ENCODE results near the gene PEX26. TPM values are rescaled to one million over a fixed set of nuclear protein-coding genes. Genes with fewer than 3 reads are reported as not detected.
A peak's percentile ranks its signal among the peaks of the same experiment; 100 is the strongest.
"Not testable (repeated sequence)": the region's sequence is repeated elsewhere in the genome, so short reads cannot be mapped to it uniquely, and the experiment has no call there.

PEX26 gene
- polyA plus RNA-seq, 4 donors, result 19.3 to 35.6 (median 29.8) TPM

DNA sequence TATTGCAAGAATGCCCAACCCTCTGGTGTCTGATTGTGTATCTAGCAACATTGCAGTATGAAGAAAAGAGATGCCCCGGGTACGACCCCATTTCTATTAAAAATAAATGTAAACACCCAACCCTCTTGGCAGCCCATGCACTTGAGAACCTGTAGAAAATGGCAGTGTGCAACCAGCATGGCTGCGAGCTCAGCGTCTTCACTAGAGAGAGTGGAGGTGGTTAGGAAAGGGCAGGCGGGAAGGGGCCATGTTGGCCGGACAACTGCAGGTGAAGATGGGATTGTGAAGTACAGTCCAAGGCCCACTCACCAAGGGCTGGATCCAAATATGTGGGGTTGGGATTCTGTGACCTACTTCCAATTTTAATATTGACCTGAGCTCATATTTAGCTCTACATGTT is 15.9 kb downstream of the PEX26 start:
- DNase-seq (ENCODE audit: low read depth in 4 of 4, low spot score in 3 of 4), result no peak

DNA sequence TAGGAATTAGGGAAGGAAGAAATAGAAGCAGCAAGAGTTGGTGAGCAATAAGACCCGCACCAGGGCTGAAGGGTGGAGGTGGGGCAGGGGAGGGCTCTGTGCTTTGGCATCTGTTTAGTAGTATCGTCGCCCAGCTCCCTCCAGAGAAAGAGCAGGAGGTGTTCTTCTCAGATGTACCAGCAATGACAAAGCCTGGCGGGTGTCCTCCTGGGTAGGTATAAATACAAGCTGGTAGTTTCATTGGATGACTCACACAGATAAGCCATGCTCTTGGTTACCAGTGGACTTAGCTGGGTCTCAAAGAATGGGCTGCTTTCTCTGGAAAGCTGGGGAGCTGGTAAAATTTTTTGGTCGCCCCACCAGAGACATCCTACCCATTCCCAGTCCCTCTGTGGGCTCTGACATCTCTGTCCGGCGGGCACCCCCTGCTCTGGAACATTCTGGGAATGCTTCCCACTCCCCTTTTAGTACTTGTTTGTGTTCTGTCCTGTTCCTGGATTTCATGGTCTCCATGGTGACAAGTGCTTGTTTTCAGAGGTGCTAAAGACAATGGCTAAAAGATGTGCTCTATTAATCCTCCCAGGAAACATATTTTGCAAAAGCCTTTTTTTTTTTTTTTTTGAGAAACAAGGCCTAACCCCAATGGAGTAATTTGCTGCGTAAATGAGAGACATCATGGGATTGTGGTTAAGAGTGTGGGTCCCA is 17.5 kb downstream of the PEX26 start:
- no peak for DNase-seq (ENCODE audit: low read depth in 4 of 4, low spot score in 3 of 4)

DNA sequence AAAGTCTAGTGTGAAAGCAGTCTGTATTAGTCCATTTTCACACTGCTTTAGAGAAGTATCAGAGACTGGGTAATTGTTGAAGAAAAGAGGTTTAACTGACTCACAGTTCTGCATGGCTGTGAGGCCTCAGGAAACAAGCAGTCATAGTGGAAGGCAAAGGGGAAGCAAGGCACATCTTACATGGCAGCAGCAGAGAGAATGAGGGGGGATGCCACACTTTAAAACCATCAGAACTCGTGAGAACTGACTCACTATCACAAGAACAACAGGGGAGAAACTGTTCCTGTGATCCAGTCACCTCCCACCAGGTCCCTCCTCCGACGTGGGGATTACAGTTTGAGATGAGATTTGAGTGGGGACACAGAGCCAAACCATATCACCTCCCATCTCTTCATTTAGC is 19.0 kb downstream of the PEX26 start:
- DNase-seq (ENCODE audit: low read depth in 4 of 4, low spot score in 3 of 4), result no peak

DNA sequence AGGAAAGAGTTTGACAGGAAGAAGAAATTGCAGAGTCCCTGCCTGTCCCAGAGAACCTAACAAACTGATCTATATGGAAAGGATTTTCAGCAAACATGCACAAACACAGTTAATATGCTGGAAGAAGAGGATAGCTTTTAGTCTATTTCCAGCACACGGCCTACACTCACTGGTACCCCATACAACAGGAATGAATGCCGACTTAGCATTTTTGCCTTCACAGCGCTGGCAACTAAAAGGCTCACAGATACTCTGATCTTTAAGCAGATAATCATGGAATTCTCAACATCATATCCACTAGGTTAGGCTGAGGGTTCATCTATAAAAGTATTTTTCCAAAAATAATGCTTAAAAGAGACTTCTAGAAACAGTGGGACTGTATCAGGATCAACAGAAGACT is 23.0 kb downstream of the PEX26 start:
- no peak for DNase-seq (ENCODE audit: low read depth in 4 of 4, low spot score in 3 of 4)

DNA sequence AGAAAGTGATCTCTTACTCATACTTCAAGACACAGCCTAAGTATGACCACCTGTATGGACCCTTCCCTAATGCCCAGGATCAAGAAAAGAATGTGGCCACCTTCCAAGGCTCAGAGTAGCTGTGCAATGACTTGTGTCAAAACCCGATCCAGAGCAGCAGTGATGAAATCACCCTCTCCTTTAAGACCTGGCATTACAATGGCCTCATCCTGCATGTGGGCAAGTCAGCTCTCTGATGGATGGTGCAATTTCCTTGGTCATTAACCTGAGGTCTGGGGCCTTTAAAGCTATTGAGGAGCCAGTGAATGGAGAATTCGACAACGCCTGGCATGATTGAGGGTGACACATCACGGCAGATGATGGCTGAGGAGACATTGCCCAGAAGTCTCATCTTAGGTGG is 23.7 kb downstream of the PEX26 start:
- DNase-seq (ENCODE audit: low read depth in 4 of 4, low spot score in 3 of 4), result no peak

DNA sequence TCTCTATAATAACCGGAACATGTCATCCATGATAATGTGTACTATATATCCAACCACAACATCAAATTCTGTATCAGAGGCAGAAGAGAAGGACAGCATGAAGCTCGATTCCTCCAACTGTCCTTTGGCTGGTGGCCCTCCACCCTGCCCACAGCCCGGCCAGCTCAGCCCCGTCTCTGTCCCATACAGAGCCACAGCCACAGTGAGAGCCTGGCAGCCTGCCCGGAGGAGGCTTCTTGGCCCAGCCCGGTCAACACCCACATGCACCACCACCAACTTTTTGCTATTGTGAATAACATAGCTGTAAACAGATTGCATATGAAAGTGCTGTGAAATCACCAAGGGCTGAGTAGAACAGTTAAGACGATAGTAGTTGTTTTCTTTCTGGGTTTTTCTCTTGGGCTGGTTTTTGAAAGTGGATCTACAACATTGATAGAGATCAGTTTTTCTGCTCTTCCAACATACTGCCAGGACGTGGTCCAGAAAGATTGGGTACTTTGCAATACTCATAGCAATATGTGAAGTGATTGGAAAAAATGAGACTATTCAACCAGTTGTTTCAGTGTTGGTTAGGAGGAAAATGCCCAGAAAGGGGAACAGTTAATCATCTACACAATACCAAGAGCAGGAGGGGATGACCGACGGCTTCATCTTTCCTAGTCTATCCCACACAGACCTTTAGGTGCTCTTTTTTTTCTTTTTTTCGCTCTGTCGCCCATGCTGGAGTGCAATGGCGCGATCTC is 25.9 kb downstream of the PEX26 start:
- no peak for DNase-seq (ENCODE audit: low read depth in 4 of 4, low spot score in 3 of 4)

DNA sequence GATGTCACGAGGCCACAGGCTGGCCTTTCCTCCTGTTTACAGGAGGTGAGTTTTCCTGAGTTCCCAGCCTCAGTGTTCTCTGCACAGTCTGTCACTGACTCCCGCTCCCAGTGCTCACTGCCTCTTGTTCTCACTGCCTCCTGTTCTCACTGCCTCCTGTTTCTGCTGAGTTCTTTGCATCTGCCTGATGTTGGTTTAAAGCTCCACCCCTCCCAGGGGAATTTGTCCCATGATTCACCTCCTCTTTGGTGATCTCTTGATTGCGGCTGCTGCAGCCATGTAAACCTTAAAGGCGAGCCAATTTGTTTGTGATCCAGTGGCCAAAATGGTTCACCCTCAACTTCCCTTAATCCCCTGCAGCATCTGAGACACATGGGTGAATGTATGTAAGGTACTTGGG is 26.8 kb downstream of the PEX26 start:
- DNase-seq (ENCODE audit: low read depth in 4 of 4, low spot score in 3 of 4), result no peak

DNA sequence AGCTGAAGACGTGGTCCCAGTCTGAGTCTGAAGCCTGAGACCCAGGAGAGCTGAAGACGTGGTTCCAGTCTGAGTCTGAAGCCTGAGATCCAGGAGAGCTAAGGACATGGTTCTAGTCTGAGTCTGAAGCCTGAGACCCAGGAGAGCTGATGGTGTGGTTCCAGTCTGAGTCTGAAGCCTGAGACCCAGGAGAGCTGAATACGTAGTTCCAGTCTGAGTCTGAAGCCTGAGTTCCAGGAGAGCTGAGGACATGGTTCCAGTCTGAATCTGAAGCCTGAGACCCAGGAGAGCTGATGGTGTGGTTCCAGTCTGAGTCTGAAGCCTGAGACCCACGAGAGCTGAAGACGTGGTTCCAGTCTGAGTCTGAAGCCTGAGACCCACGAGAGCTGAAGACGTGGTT is 28.2 kb downstream of the PEX26 start:
- DNase-seq (ENCODE audit: low read depth in 4 of 4, low spot score in 3 of 4), result not testable (repeated sequence)

DNA sequence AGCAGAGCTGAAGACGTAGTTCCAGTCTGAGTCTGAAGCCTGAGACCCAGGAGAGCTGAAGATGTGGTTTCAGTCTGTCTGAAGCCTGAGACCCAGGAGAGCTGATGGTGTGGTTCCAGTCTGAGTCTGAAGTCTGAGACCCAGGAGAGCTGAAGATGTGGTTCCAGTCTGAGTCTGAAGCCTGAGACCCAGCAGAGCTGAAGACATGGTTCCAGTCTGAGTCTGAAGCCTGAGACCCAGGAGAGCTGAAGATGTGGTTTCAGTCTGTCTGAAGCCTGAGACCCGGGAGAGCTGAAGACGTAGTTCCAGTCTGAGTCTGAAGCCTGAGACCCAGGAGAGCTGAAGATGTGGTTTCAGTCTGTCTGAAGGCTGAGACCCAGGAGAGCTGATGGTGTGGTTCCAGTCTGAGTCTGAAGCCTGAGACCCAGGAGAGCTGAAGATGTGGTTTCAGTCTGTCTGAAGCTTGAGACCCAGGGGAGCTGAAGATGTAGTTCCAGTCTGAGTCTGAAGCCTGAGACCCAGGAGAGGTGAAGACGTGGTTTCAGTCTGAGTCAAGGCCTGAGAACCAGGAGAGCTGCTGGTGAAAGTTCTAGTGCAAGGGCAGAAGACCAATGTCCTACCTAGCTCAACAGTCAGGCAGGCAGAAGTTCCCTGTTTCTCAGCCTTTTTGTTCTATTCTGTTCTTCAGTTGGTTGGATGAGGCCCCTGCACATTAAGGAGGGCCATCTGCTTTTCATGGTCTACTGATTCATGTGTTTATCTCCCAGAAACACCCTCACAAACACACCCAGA is 29.0 kb downstream of the PEX26 start:
- DNase-seq (ENCODE audit: low read depth in 4 of 4, low spot score in 3 of 4), result not testable (repeated sequence)

DNA sequence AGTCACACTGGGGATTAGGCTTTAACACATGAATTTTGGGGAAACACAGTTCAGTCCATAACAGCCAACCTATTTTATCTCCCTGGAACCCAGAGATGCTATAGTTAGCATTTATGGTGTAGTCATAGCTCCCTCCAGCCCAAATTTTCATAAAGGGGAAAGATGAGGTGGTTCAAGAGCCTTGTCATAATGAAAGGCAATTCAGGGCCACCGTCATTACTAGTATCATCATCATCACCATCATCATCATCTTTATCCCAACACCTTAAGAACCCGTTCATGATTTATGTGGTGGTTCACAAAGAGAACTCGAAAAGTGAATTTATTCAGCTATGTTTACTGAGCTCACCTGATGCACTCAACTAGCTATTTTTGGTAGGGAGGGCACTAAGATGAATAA is 30.4 kb downstream of the PEX26 start:
- no peak for DNase-seq (ENCODE audit: low read depth in 4 of 4, low spot score in 3 of 4)

DNA sequence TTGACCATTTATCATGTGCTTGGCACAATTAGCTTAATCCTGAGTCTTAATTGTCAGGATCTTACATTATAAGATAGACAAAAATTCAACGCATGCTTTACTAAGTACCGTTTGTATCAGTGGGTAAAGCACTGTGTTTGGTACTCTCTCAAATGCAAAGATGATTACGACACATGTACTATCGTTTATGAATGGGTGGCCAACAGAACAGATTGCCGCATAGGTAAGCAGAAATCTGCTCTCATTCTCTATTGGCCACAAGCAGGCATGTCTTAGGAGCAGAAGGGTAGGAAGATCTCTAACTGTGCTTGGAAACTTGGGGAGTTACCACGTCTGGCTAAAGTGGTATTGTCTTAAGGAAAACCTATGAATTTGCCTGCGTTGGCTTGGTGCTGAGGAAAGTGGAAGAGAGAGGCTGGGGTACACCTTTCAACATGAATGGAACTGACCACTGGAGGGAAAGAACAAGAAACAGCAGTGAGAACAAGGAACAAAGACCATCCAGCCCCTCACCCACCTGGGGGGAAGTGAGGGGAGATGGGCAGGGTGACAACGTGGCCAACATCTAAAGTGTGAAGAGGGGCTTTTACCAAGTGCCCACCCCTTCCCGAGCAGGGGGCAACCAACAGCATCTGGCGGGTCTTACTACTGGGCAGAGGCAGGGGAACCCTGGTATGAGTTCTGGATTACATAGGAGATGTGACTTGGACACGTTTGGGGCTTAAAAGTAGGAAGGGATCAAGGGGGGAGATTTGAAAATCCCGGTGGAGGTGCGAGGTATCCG is 31.8 kb downstream of the PEX26 start:
- no peak for DNase-seq (ENCODE audit: low read depth in 4 of 4, low spot score in 3 of 4)

DNA sequence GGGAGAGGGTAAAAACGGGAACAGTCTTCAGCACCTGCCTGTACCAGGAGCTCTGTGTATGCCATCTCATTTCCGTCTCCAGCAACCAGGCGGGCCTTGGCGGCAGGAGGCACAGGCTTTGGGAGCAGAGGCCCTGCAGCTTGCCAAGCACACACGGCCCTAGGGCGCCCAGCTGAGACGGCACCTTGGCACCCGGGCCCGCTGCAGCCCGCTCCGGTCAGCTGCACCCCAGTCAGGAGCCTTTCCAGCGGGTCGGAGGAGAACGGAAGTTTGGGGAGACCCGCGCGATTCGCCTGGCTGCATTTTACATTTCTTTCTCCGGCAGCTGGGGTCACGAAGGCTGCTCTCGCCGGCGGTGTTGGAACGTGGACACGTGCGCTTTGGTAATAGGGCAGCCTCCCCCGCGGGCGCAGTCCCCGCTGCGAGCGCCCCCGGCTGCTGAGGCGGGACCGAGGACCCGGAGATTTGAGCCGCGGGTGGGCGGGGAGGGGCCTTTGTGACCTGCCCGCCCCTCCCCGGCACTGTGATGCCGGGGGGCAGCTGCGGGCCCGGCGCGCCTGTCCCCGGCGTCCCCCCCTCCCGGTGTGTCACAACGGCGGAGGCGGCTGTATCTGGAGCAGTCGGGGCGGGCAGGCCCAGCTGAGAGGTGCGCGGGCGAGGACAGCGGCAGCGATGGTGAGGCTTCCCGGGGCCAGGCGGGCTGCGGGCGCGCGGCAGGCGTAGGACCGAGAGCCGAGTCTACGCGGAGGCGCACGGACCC is 32.6 kb downstream of the PEX26 start, which contains the start of gene TUBA8:
TUBA8 (plus strand) TSS at position 616 of the 760 bp plus-strand sequence; CDS start at position 673, 57 bp downstream.
- DNase-seq (ENCODE audit: low read depth in 4 of 4, low spot score in 3 of 4), result peak; percentile 28 to 48 (median 32)

DNA sequence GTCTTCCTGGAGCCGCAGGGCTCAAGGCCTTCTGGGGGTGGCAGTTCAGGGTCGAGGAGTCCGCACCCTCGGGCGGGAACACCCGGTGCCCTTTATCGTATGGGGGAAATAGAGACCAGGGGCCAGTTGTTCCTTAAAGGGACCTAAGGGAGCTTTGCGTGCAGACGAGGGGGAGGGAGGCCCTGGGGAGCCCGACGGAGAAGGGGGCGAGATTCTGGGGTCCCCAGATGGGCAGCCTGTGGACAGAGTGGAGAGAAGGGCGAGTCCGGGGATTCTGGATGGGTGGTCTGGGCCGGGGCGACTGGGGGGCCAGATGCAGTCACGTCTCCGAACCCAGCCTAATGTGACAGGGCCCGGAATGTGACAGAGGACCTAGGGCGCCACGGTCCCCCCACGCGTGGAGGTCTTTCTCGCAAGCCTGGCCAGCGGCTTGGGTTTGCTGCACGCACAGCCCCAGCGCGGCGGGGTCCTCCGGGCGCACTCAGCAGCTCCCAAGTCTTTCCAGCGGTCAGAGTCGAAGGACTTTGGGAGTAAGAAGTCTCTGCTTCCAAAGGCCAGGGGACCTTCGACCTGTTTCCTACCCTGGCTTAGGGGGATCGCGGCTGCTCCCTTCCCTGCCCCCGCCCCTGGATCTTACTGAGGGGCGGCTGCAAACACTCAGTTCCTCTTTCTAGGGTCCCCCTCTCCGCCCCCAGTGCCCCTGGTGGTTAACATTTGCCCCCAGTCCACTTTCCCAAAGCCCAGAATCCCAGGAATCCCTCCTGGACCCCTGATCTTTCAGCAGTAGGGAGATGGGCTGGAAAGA is 33.4 kb downstream of the PEX26 start:
- DNase-seq (ENCODE audit: low read depth in 4 of 4, low spot score in 3 of 4), result no peak

DNA sequence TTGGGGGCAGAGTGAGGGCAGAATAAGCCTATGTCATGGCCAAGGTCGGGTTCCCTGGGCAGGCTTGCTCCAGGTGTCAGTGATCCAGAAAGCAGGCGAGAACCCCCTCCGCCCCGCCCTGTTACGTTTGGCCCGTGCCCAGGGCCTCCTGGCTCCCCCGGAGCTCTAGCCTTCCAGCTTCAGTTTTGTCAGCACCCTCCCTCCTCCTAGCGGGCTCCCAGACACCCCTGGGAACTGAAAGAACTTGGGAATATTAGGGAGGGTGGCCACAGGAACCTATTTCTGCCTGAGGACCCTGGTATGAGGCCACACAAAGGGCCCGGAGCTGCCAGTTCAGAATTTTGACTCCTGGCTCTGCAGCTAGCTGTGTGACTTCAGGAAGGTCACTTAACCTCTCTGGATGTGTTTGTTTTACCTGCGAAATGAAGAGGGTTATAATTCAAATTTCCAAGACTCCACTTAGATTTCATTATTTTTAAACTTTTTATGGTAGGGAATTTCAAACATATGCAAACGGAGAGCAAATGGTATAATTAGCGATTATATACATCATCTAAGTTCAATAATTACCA is 34.1 kb downstream of the PEX26 start:
- DNase-seq (ENCODE audit: low read depth in 4 of 4, low spot score in 3 of 4), result no peak

DNA sequence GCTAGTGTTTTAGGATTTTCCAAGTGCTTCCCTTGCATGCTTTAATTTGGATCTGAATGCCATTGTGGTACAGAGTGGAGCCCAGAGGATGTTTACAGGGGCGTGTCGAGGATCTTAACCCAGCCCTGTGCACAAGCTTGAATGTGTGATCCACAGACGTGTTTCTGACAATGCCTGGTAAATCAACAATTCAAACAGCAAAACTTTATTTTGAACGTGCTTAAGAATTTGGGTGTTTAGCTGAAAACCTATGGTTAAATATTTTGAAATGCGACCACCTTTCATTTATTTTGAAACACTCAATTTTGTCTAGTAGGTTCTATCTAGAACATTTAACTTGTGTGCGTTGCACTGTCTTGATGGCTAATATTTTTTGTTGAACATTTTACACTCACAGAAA is 34.6 kb downstream of the PEX26 start:
- DNase-seq (ENCODE audit: low read depth in 4 of 4, low spot score in 3 of 4), result no peak

DNA sequence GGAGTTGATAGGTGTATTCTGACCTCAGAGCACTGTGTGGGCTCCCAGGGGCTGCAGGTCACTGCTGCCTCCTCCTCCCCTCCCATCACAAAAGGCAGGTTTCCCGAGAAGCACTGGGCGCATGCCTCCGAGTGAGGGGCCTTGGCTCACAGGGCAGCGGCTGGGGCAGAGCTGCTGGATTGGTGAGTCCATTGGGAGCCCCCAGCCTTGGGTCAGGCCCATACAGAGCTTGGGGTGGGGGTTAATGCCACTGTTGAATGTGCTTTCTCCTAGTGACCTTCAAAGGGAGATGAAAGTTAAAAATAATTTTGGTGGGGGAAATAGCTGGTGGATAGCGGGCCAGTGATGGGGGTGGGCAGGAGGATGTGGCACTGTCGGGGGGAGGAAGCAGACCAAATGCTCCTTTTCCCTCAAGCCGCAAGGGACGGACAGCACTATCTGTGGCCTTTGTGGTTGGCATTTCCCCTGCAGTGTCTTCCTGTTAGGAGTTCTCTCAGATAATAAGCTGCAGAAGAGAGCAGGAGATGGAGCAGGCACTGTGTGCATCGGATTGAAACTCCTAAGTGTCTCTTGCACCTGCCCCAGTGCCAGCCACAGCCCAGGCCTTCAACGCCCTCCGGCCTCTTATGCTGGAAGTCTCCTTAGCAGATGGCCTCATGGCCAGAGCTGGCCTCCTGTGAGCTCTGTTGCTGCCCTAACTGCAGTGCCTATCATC is 36.0 kb downstream of the PEX26 start:
- no peak for DNase-seq (ENCODE audit: low read depth in 4 of 4, low spot score in 3 of 4)

DNA sequence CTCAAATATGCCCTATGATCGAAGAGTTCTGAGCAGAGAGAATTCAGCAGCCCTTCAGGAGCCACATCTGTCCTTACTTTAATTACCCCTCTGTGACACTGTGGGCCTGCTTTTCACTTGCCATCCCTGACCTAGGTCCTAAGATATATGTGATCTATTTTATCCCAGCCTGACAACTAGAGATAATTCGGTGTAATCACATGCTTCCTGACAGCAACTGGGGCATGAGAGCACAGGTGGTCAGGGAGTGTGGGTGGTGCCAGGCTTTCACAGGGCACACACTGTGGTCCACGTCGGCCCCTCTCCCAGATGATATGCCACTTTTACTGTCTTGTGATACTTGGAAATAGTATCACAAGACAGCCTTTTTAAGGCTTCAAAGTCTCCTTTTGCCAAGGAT is 36.7 kb downstream of the PEX26 start:
- DNase-seq (ENCODE audit: low read depth in 4 of 4, low spot score in 3 of 4), result no peak

Measured in left renal pelvis (tissue), 4 donors.